Activated T-cell treated with anti-CD3 and anti-CD28 coated beads, Interleukin-2, amount 50 U/mL, for 24 hours (primary cell): ENCODE data around the gene STARD8.
"Not testable (repeated sequence)": the region's sequence is repeated elsewhere in the genome, so short reads cannot be mapped to it uniquely, and the experiment has no call there.

Experiments
- DNase-seq: peaks from one replicate; pipeline ENCODE4 v3.0.0-alpha.2; 2020
- H3K27ac Mint-ChIP-seq: 2 replicates; pipeline ENCODE4 v1.8.0; 2020; ENCODE audit warnings: mild to moderate bottlenecking, mixed read lengths
- H3K27me3 Mint-ChIP-seq: 2 replicates; pipeline ENCODE4 v1.8.0; 2020; ENCODE audit warnings: mixed read lengths
- H3K36me3 Mint-ChIP-seq: 2 replicates; pipeline ENCODE4 v1.8.0; 2020; ENCODE audit warnings: low read depth, mixed read lengths
- H3K4me1 Mint-ChIP-seq: 2 replicates; pipeline ENCODE4 v1.8.0; 2020; ENCODE audit warnings: low read depth, mixed read lengths
- H3K4me3 Mint-ChIP-seq: 2 replicates; pipeline ENCODE4 v1.8.0; 2020; ENCODE audit warnings: mild to moderate bottlenecking, moderate library complexity, mixed read lengths
- H3K9me3 Mint-ChIP-seq: 2 replicates; pipeline ENCODE4 v1.8.0; 2020; ENCODE audit warnings: mixed read lengths

The STARD8 gene

GRCh38 chrX:68671221-68671620 lies 23.8 kb downstream of the STARD8 start:
- Mint-ChIP-seq H3K4me1 (no peaks in the 10 kb centered on the region), H3K4me3 (no peak overlapping the region), H3K27me3 (peaks cover 50% of the 10 kb centered on the region), H3K9me3 (no peaks in the 10 kb centered on the region), H3K27ac (no peak overlapping the region), H3K36me3 (no peaks in the 10 kb centered on the region)
- DNase-seq, result no peak

- Mint-ChIP-seq H3K27ac (no peak overlapping the region), H3K4me3 (no peak overlapping the region), H3K4me1 (no peaks in the 10 kb centered on the region), H3K27me3 (peaks cover 39% of the 10 kb centered on the region), H3K9me3 (no peaks in the 10 kb centered on the region), H3K36me3 (no peaks in the 10 kb centered on the region)
- DNase-seq, result no peak
Measured at GRCh38 chrX:68672581-68673318, 25.3 kb downstream of the STARD8 start.

- H3K4me3 Mint-ChIP-seq, result no peak overlapping the region
- no peaks in the 10 kb centered on the region for H3K9me3 Mint-ChIP-seq
- no peak overlapping the region for H3K27ac Mint-ChIP-seq
- no peak for DNase-seq
- H3K27me3 Mint-ChIP-seq, result peaks cover 34% of the 10 kb centered on the region
- no peaks in the 10 kb centered on the region for H3K36me3 Mint-ChIP-seq
- no peaks in the 10 kb centered on the region for H3K4me1 Mint-ChIP-seq
Measured at GRCh38 chrX:68675571-68675970, 28.1 kb downstream of the STARD8 start.

GRCh38 chrX:68676335-68676734 lies 28.9 kb downstream of the STARD8 start:
- Mint-ChIP-seq H3K27ac (no peak overlapping the region), H3K27me3 (peaks cover 36% of the 10 kb centered on the region), H3K9me3 (no peaks in the 10 kb centered on the region), H3K4me3 (no peak overlapping the region), H3K36me3 (no peaks in the 10 kb centered on the region), H3K4me1 (no peaks in the 10 kb centered on the region)
- DNase-seq, result no peak

- peaks cover 23% of the 10 kb centered on the region for H3K27me3 Mint-ChIP-seq
- H3K9me3 Mint-ChIP-seq, result no peaks in the 10 kb centered on the region
- no peaks in the 10 kb centered on the region for H3K36me3 Mint-ChIP-seq
- H3K27ac Mint-ChIP-seq, result no peak overlapping the region
- no peak overlapping the region for H3K4me3 Mint-ChIP-seq
- no peaks in the 10 kb centered on the region for H3K4me1 Mint-ChIP-seq
- no peak for DNase-seq
Measured at GRCh38 chrX:68677998-68678397, 30.5 kb downstream of the STARD8 start.

GRCh38 chrX:68681443-68681941 lies 34.0 kb downstream of the STARD8 start:
- H3K4me1 Mint-ChIP-seq, result peaks cover 10% of the 10 kb centered on the region
- no peak for DNase-seq
- H3K27ac Mint-ChIP-seq, result no peak overlapping the region
- peaks cover 41% of the 10 kb centered on the region for H3K27me3 Mint-ChIP-seq
- H3K9me3 Mint-ChIP-seq, result no peaks in the 10 kb centered on the region
- H3K36me3 Mint-ChIP-seq, result no peaks in the 10 kb centered on the region
- H3K4me3 Mint-ChIP-seq, result no peak overlapping the region

GRCh38 chrX:68682790-68683189 lies 35.3 kb downstream of the STARD8 start:
- Mint-ChIP-seq H3K27me3 (peaks cover 54% of the 10 kb centered on the region), H3K4me3 (no peak overlapping the region), H3K27ac (no peak overlapping the region), H3K9me3 (no peaks in the 10 kb centered on the region), H3K36me3 (no peaks in the 10 kb centered on the region), H3K4me1 (peaks cover 13% of the 10 kb centered on the region)
- no peak for DNase-seq

GRCh38 chrX:68683580-68683979 lies 36.1 kb downstream of the STARD8 start:
- Mint-ChIP-seq H3K27ac (no peak overlapping the region), H3K27me3 (peaks cover 56% of the 10 kb centered on the region), H3K4me1 (peaks cover 13% of the 10 kb centered on the region), H3K36me3 (no peaks in the 10 kb centered on the region), H3K4me3 (no peak overlapping the region), H3K9me3 (no peaks in the 10 kb centered on the region)
- DNase-seq, result no peak

GRCh38 chrX:68684291-68684918 lies 36.9 kb downstream of the STARD8 start:
- Mint-ChIP-seq H3K4me3 (no peak overlapping the region), H3K4me1 (peaks cover 13% of the 10 kb centered on the region), H3K27me3 (peaks cover 61% of the 10 kb centered on the region), H3K36me3 (no peaks in the 10 kb centered on the region), H3K27ac (no peak overlapping the region), H3K9me3 (no peaks in the 10 kb centered on the region)
- DNase-seq, result no peak

GRCh38 chrX:68684919-68685304 lies 37.4 kb downstream of the STARD8 start:
- no peak overlapping the region for H3K4me3 Mint-ChIP-seq
- H3K4me1 Mint-ChIP-seq, result peaks cover 13% of the 10 kb centered on the region
- no peak overlapping the region for H3K27ac Mint-ChIP-seq
- H3K27me3 Mint-ChIP-seq, result peaks cover 58% of the 10 kb centered on the region
- DNase-seq, result no peak
- no peaks in the 10 kb centered on the region for H3K36me3 Mint-ChIP-seq
- H3K9me3 Mint-ChIP-seq, result no peaks in the 10 kb centered on the region

- peak overlapping the region; percentile 24 for H3K4me3 Mint-ChIP-seq
- H3K4me1 Mint-ChIP-seq, result peaks cover 13% of the 10 kb centered on the region
- DNase-seq, result no peak
- no peak overlapping the region for H3K27ac Mint-ChIP-seq
- no peaks in the 10 kb centered on the region for H3K36me3 Mint-ChIP-seq
- peaks cover 52% of the 10 kb centered on the region for H3K27me3 Mint-ChIP-seq
- H3K9me3 Mint-ChIP-seq, result no peaks in the 10 kb centered on the region
Measured at GRCh38 chrX:68685685-68686084, 38.2 kb downstream of the STARD8 start.

- H3K27me3 Mint-ChIP-seq, result peaks cover 46% of the 10 kb centered on the region
- H3K4me3 Mint-ChIP-seq, result peak overlapping the region; percentile 32
- no peaks in the 10 kb centered on the region for H3K9me3 Mint-ChIP-seq
- peak; percentile 37 for DNase-seq
- no peak overlapping the region for H3K27ac Mint-ChIP-seq
- peaks cover 13% of the 10 kb centered on the region for H3K4me1 Mint-ChIP-seq
- no peaks in the 10 kb centered on the region for H3K36me3 Mint-ChIP-seq
Measured at GRCh38 chrX:68686097-68686977, 38.9 kb downstream of the STARD8 start.

- Mint-ChIP-seq H3K27me3 (peaks cover 55% of the 10 kb centered on the region), H3K4me1 (peaks cover 13% of the 10 kb centered on the region)
- H3K4me3 Mint-ChIP-seq, H3K27ac Mint-ChIP-seq, DNase-seq, H3K9me3 Mint-ChIP-seq, H3K36me3 Mint-ChIP-seq: not testable (repeated sequence)
Measured at GRCh38 chrX:68688931-68689330, 41.5 kb downstream of the STARD8 start.

- Mint-ChIP-seq H3K27me3 (peaks cover 55% of the 10 kb centered on the region), H3K4me1 (peaks cover 10% of the 10 kb centered on the region)
Measured at GRCh38 chrX:68690936-68691501, 43.6 kb downstream of the STARD8 start.

More at GRCh38 chrX:68690936-68691501, 43.6 kb downstream of the STARD8 start:
- no peak for DNase-seq
- Mint-ChIP-seq H3K27ac (no peak overlapping the region), H3K4me3 (no peak overlapping the region), H3K9me3 (no peaks in the 10 kb centered on the region), H3K36me3 (no peaks in the 10 kb centered on the region)
